B cell (primary cell): Measurements from ENCODE around the gene DCTD.

Experiments
- EZH2 ChIP-seq: IDR thresholded peaks from 2 replicates; pipeline ENCODE4 v1.6.1; 2012; ENCODE audit warnings: borderline replicate concordance, low read depth, mild to moderate bottlenecking, moderate library complexity, low read length; ENCODE audit not compliant: insufficient read depth, poor library complexity, severe bottlenecking
- TF ChIP-seq, protein P1 (sequence below): fragments of 200-600 bp; IDR thresholded peaks from one replicate; pipeline ENCODE4 v1.8.0; 2022; ENCODE audit warnings: antibody characterized with exemption, mild to moderate bottlenecking

DNA sequence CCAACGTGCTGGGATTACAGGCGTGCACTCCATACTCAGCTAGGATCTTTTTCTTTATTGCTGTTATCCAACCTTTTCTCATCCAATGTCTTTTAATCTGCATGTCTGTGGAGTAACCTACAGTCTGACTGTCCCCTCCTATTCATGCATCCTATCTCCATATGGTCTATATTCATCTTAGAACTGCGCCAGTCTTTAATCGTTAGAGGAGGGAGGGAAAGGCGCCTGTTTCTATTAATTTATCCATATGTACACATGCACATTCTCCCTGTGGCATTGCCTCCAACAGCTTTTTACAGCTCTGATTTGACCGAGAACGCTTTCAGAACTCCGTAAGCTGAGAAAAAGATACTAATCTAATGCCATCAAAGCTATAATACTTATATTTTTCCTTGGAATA lies 9.8 kb downstream of the DCTD start:
- no peak for TF ChIP-seq EZH2
- TF ChIP-seq, protein P1, sequence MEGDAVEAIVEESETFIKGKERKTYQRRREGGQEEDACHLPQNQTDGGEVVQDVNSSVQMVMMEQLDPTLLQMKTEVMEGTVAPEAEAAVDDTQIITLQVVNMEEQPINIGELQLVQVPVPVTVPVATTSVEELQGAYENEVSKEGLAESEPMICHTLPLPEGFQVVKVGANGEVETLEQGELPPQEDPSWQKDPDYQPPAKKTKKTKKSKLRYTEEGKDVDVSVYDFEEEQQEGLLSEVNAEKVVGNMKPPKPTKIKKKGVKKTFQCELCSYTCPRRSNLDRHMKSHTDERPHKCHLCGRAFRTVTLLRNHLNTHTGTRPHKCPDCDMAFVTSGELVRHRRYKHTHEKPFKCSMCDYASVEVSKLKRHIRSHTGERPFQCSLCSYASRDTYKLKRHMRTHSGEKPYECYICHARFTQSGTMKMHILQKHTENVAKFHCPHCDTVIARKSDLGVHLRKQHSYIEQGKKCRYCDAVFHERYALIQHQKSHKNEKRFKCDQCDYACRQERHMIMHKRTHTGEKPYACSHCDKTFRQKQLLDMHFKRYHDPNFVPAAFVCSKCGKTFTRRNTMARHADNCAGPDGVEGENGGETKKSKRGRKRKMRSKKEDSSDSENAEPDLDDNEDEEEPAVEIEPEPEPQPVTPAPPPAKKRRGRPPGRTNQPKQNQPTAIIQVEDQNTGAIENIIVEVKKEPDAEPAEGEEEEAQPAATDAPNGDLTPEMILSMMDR: no peak
